ENCODE data around the gene AHNAK.

Gene AHNAK

GRCh38 chr11:62452261-62452660 is 94.3 kb downstream of the AHNAK start:
- Histone ChIP-seq H3K36me3 (ENCODE audit: control insufficient read depth in 2 of 2, insufficient read depth in 1 of 2, low read length in 2 of 2) (no peaks in the 10 kb centered on the region), H3K27ac (ENCODE audit: extremely low read depth, low read depth, low read length) (no peak overlapping the region), H3K9me3 (ENCODE audit: control insufficient read depth, insufficient read depth, low read depth, low read length) (no peaks in the 10 kb centered on the region), H3K4me1 (ENCODE audit: control insufficient read depth, insufficient read depth, low read length) (no peaks in the 10 kb centered on the region), H3K4me3 (ENCODE audit: low read depth, low read length) (no peak overlapping the region)
- ChIA-PET POLR2A (no interaction called here), CTCF (interaction anchor here (0.7 kb wide), 1 partner anchor 26 kb away, joined by 3 read pairs; no protein-coding TSS in a partner anchor)
- TF ChIP-seq SCRT2 (tag by site-specific recombination; IDR thresholded peaks at IDR 0.05) (no peak), ZNF76 (tag by site-specific recombination; IDR thresholded peaks at IDR 0.05; ENCODE audit: borderline replicate concordance, low read depth) (no peak), ZNF585B (tag by site-specific recombination; IDR thresholded peaks at IDR 0.05) (no peak), ZNF660 (tag by site-specific recombination; IDR thresholded peaks at IDR 0.05) (no peak), ZNF791 (tag by site-specific recombination; IDR thresholded peaks at IDR 0.05) (no peak), ZNF423 (tag by site-specific recombination; IDR thresholded peaks at IDR 0.05) (no peak)

- H3K9me3 ChIP-seq (ENCODE audit: control insufficient read depth, insufficient read depth, low read depth, low read length): no peaks in the 10 kb centered on the region
- POLR2A ChIA-PET: interaction anchor here (0.6 to 1.2 kb wide), 3 partner anchors 18 to 991 kb away, joined by 3 to 4 read pairs (median 3); no protein-coding TSS in a partner anchor
- CTCF ChIA-PET: interaction anchor here (3.5 kb wide), 1 partner anchor 27 kb away, joined by 20 read pairs; no protein-coding TSS in a partner anchor
- H3K4me3 ChIP-seq (ENCODE audit: low read depth, low read length): no peak overlapping the region
- TF ChIP-seq YY1 (tag by site-specific recombination; IDR thresholded peaks at IDR 0.05) (no peak), ZNF580 (tag by site-specific recombination; IDR thresholded peaks at IDR 0.05) (no peak), ZNF518A (tag by site-specific recombination; conservative IDR thresholded peaks at IDR 0.05; ENCODE audit: low read depth) (no peak), ZNF510 (tag by site-specific recombination; IDR thresholded peaks at IDR 0.05; ENCODE audit: insufficient replicate concordance) (no peak), ZFP41 (tag by site-specific recombination; IDR thresholded peaks at IDR 0.05; ENCODE audit: borderline replicate concordance) (no peak), ZNF645 (tag by site-specific recombination; IDR thresholded peaks at IDR 0.05) (no peak), ZNF514 (tag by site-specific recombination; IDR thresholded peaks at IDR 0.05) (no peak), KLF7 (tag by site-specific recombination; IDR thresholded peaks at IDR 0.05; ENCODE audit: borderline replicate concordance) (no peak)
- no peak overlapping the region for H3K27ac ChIP-seq (ENCODE audit: extremely low read depth, low read depth, low read length)
- no peaks in the 10 kb centered on the region for H3K36me3 ChIP-seq (ENCODE audit: control insufficient read depth in 2 of 2, insufficient read depth in 1 of 2, low read length in 2 of 2)
- no peaks in the 10 kb centered on the region for H3K4me1 ChIP-seq (ENCODE audit: control insufficient read depth, insufficient read depth, low read length)
These were observed 95.4 kb downstream of the AHNAK start for GRCh38 chr11:62451241-62451621.

- H3K4me1 ChIP-seq (ENCODE audit: control insufficient read depth, insufficient read depth, low read length): no peaks in the 10 kb centered on the region
- no peak for TF ChIP-seq ZNF148 (tag by site-specific recombination; IDR thresholded peaks at IDR 0.05; ENCODE audit: borderline replicate concordance)
- no peak for TF ChIP-seq BCL6B (tag by site-specific recombination; IDR thresholded peaks at IDR 0.05)
- no peak for TF ChIP-seq ZSCAN16 (tag by site-specific recombination; IDR thresholded peaks at IDR 0.05)
- TF ChIP-seq ZNF596 (tag by site-specific recombination; IDR thresholded peaks at IDR 0.05): no peak
- TF ChIP-seq ZNF426 (tag by site-specific recombination; IDR thresholded peaks at IDR 0.05): no peak
- H3K27ac ChIP-seq (ENCODE audit: extremely low read depth, low read depth, low read length): no peak overlapping the region
- no peaks in the 10 kb centered on the region for H3K9me3 ChIP-seq (ENCODE audit: control insufficient read depth, insufficient read depth, low read depth, low read length)
- ChIA-PET CTCF (interaction anchor here (3.5 kb wide), 1 partner anchor 26 kb away, joined by 20 read pairs; no protein-coding TSS in a partner anchor), POLR2A (interaction anchor here (0.6 to 1.2 kb wide), 3 partner anchors 18 to 990 kb away, joined by 3 to 4 read pairs (median 3); no protein-coding TSS in a partner anchor)
- H3K4me3 ChIP-seq (ENCODE audit: low read depth, low read length): no peak overlapping the region
- H3K36me3 ChIP-seq (ENCODE audit: control insufficient read depth in 2 of 2, insufficient read depth in 1 of 2, low read length in 2 of 2): no peaks in the 10 kb centered on the region; a peak in 1 of 3 replicates
These were observed 95.9 kb downstream of the AHNAK start for GRCh38 chr11:62450543-62451240.

All from HEK293 (cell line).